GM11168 (cell line): Measurements from ENCODE around the gene EOMES.
"Not testable (repeated sequence)": the region's sequence is repeated elsewhere in the genome, so short reads cannot be mapped to it uniquely, and the experiment has no call there.

ENCODE experiments used
- in situ Hi-C: fragments of 300-500 bp; cut with MboI; formaldehyde crosslinking; loops from one replicate; pipeline ENCODE4 v1.12.0; 2022; ENCODE audit warnings: low sequenced_read_pairs; ENCODE audit not compliant: unreplicated experiment

EOMES gene

GRCh38 chr3:27721717-27722564 is at the start of gene EOMES:
EOMES (minus strand) TSS chr3:27722323; CDS start chr3:27722294, 29 bp downstream.
- in situ Hi-C loops = no loop called here

DNA sequence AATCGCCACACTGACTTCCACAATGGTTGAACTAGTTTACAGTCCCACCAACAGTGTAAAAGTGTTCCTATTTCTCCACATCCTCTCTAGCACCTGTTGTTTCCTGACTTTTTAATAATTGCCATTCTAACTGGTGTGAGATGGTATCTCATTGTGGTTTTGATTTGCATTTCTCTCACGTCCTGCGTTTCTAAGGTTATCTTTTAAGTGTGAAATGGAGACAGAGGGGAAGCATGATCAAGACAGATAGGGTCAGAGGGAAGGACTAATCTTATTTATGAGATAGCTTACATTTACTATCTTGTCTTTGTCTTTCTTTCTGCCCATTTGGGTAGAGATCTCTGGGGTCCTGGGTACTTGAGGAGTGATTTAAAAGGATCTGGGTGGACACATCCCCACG is 48.3 kb upstream of the EOMES start:
- in situ Hi-C loops = not testable (repeated sequence)

DNA sequence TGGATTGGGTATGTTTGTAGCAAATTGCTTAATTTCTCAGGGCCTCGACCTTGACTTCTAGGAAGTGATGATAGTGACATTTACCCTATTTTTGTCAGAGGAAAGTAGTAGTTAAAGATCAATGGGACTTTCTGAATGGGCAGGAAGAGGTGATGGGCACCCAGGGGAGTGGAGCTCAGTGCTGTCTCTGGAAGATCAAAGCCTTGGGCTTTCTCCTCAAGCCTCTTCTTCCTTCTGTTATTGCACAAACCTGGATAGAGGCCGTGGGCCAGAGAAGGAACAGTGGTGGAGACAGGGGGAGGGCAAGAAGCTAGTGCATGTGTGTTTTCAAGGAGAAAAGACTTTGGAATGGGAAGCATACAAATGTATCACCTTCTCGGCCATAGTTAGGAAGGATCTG is 44.9 kb upstream of the EOMES start:
- in situ Hi-C loops = no loop called here

- in situ Hi-C loops = no loop called here
Observed at GRCh38 chr3:27758083-27758482, 36.0 kb upstream of the EOMES start.

DNA sequence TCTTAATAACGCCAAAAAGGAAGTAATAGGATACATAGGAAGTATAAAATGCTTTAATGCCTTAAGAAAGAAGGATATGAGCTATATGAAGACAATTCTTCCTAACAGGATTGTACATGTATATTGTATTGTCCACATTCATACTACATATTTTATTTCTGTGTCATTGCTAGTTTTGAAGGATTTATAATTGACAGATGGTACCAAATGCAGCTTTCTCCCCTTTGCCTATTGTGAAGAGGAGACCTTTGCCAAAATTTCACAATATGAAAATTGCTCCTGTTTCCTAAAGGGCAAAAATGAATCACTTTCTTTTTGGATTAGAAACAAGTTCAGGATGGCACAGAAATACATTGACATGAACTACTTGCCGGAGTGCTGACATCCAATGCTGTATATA is 34.8 kb upstream of the EOMES start:
- in situ Hi-C loops = no loop called here

- in situ Hi-C loops = no loop called here
Observed at GRCh38 chr3:27752926-27753325, 30.8 kb upstream of the EOMES start.

GRCh38 chr3:27749643-27750042 is 27.5 kb upstream of the EOMES start:
- in situ Hi-C loops = no loop called here

GRCh38 chr3:27746838-27747237 is 24.7 kb upstream of the EOMES start:
- in situ Hi-C loops = no loop called here

GRCh38 chr3:27740854-27741253 is 18.7 kb upstream of the EOMES start:
- in situ Hi-C loops = no loop called here

DNA sequence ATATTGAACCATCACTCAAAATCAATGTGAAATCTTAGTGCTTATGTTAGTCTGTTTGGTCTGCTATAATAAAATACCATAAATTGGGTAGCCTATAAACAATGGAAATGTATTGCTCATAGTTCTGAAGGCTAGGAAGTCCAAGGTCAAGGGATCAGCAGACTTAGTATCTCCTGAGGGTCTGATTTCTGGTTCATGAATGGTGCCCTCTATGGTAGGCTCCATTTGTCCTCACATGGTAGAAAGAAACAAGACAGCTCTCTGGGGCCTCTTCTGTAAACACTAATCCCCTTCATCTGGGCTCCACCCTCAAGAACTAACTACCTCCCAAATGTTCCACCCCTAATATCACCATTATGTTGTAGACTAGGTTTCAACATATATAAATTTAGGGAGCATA is 15.0 kb upstream of the EOMES start:
- in situ Hi-C loops = no loop called here

DNA sequence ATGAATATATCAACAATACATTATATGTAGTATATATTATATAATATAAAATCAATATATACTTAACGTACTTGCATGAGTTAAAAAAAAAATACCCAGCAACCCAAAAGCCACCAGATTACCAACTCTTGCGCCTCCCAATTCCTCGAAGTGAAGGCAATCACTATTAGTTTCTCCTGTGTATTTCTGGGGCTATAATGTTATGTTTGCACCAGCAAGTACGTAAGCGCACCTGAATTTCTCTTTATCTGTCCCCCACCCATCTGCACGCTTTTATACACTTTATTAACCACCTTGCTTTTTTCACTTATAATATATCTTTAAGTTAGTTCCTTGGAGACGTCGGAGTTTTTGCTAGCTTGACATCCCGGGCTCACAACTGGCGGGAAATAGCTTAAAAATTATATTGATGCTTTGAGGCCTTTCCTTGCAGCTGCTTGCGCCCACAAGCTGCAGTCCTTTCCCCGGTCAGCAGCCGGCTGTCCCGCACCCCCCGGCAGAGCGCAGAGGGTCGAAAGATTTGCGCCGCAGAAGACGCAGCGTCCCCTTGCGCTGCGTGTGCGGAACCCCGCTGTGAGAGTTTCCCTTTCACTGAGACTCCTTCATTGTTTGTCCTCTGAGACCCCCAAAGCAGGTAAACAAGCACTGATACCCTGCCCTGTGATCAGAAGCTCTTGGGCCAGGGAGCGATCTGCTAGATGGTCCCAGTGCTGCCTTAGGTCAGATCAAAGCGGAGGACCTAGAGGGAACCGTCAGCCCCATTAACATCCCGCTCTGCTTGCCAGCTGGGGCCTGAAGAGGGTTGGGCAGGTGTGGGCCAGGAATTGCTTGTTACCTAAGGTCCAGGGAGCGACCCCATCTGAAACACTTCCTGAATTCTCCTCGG is 8.9 kb upstream of the EOMES start:
- in situ Hi-C loops = no loop called here

DNA sequence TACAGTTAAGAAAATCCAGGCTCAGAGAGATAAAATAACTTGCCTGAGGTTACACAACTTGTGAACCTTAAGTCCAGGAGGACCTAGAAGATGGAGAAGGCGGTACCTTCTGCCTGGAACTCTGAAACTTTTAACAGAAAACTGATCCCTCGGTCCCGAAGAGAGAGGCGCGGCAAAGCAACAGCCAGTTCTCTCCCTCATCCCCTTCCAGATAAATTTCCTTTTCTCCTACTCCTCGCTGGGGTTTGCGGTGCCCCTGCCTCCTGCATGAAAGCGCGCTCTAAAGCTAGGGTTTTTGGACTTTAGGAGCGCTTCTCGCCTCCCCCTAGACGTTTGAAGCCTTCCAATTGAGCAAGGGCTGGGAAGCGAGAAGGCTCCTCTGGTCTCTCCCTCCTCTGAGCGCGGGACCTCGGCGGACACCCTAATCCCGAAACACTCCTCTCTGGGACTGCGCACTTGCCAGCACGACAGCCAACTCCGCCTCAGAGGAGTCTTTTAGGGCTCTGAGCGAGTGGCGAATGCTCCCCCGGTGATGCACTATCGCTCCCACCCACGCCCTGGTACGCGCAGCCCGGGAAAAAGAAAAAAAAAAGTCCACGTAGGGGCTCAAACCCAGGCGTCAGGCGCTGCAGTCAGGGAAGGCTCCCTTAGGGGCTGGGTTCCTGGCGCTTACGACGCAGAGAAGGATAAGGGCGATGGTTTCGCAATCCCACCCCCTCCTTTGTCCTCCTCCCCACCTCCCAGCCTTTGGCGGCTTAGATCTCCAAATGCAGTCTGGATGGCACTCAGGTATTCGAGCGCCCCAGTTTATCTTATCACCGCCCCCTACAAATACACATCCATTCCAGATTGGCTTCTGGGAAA is 7.9 kb upstream of the EOMES start:
- in situ Hi-C loops = no loop called here

GRCh38 chr3:27729325-27729724 is 7.2 kb upstream of the EOMES start:
- in situ Hi-C loops = no loop called here

DNA sequence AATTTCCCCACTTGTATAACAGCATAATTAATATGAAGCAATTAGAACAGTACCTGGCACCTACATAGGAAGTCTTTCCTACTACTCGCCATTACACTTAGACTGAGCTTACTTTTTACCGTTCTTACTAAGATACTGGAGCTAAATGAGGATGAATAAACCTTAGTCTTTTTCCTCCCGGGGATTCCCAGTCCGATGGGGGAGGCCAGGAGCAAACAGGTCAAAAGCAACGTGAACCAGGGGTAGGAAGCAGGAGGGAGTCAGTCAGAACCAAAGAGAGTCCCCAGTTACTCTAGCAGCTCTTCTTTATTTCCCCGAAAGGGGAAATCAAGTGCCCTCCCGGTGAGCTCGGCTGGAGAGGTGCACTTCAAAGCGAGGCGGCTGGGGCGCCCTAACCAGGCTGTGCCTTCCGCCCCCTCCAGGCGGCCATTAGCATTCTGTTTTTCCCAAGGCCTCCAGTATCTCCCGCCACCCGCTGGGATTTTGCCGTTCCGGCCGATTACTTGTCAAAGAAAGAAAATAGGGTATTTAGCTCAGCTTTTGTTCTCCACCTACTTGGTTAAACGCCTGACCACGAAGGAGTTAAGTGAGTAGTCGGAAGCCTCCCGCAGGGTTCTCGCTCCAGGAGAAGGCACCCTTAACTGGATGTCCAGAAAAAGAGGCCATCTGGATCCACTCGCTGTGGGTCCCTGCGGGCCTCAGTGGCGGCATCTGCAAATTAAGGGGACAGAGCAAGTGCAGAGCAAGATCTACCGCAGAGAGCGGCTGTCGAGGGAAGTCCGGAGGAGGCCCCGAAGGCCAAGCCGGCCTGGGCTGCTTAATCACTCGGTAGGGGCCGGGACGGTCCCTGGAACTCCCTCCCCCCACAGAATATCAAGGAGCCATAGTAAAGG is 6.3 kb upstream of the EOMES start:
- in situ Hi-C loops = no loop called here

GRCh38 chr3:27726240-27726639 is 4.1 kb upstream of the EOMES start:
- in situ Hi-C loops = no loop called here

DNA sequence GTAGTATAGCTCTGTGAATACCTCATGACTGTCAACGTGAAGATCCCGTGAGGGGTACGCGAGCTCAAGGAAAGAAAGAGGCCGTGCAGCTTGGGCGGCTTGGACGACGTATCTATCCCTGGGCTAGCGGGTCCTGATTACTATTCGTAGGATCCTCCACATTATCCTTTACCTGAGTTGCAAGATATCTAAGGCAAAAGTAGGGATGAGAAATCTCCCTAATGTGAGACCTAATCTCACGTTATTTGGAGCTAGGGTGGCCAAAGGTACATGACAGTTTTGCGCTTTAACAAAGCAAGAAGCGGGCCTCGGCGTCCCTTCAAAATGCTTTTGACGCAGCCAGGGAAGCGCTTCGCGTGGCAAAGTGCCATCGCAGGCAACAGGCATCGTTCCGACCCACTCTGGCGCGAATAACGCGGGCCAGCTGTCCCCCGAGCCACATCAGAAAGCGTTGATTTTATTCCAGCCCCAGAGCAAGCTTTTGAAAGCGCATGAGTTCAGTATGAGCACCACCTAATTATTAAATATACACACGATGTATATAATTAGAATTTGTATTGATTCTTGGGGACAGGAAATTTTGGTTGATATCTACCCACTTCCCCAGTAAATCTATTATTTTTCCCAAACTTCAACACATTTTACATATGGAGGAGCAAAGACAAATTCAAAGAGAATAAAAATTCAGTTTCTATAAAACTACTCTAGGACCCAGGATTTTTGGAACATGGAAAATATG is 2.5 kb upstream of the EOMES start:
- in situ Hi-C loops = no loop called here

DNA sequence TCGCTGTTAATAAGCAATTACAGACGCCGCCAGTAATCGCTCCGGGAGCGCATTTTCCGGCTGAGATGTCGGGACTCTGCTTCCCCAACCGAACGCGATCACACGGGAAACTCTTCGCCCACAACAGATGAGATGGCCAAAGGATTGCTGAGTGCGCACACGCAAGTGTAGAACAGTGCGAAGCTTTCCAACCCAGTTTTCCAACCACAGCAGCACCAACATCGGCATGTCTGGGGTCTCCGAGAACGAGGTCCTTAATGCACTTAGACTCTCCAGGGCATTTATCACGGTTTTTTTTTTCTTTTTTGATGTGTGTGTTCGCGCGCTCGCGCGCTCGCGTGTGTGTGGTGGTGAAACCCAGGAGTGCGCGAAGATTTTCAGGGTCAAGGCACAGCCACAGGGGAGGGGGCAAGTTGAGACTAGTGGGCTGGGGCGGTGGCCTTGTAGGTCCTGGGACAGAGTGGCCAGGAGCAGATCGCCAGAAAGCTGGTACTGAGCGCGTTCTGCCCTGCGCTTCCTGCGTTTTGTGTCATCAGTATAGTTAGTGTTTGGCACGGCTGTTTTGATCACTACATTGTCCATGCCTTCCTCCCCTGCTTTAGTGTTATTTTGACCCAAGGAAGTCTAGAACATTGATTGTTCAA is 1.8 kb upstream of the EOMES start:
- in situ Hi-C loops = no loop called here

DNA sequence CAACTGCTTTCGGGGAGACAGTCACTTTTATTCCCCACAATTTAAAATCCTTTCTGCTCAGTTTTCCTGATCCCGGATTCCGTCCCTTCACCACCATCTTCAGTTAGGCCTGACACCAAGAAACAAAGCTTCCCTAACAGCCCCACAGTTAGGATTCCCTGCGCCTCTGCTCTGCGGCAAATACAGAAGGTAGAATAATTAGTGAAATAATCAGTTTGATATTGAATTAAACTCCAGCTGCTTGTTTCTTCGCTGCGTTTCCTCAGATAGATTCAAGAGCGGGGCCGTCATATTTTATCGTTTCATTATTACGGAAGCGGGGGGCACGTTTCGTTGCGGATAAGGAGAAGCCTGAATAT is 1.3 kb upstream of the EOMES start:
- in situ Hi-C loops = no loop called here
